PC-3 (cell line): ENCODE data around the gene RAB4A. TPM values are rescaled to one million over a fixed set of nuclear protein-coding genes. Genes with fewer than 3 reads are reported as not detected.
A peak's percentile ranks its signal among the peaks of the same experiment; 100 is the strongest.

ENCODE experiments used
- ATAC-seq: fragments of 200-7000 bp; cut with Tn5 transposase; 2 replicates; pipeline ENCODE4 v1.9.1; 2020; ENCODE audit warnings: mild to moderate bottlenecking, moderate library complexity
- BruUV-seq: library from RNA; stranded (reverse); fragments of 400-500 nt; replicated peaks from 2 replicates; lab custom pipeline; 2021; lab: Mats Ljungman, UMichigan
- CTCF ChIA-PET: fragments of 300-600 bp; sonication (Branson Sonifier 250); formaldehyde crosslinking; loops from one replicate; lab custom pipeline; 2022; ENCODE audit warnings: antibody characterized with exemption; lab: Charles Lee
- POLR2A ChIA-PET: fragments of 300-600 bp; sonication (Branson Sonifier 250); formaldehyde crosslinking; loops from one replicate; lab custom pipeline; 2022; ENCODE audit warnings: antibody characterized with exemption; ENCODE audit not compliant: unreplicated experiment; lab: Charles Lee
- DNase-seq: peaks from one replicate; pipeline ENCODE4 v3.0.0-alpha.2; 2015
- H2AFZ ChIP-seq: fragments of 300-600 bp; sonication (generic); 2 replicates; pipeline ENCODE4 v1.6.0; 2016; ENCODE audit warnings: antibody characterized with exemption, low read length
- H3F3A ChIP-seq: fragments of 300-600 bp; sonication (generic); one replicate; pipeline ENCODE4 v1.6.0; 2017; ENCODE audit warnings: antibody characterized with exemption, low read length, control low read depth, mild to moderate bottlenecking; ENCODE audit not compliant: unreplicated experiment
- H3K27ac ChIP-seq: fragments of 300-600 bp; sonication (generic); 2 replicates; pipeline ENCODE4 v1.5.1; 2016; ENCODE audit warnings: mild to moderate bottlenecking, low read length
- H3K27me3 ChIP-seq: fragments of 300-600 bp; sonication (generic); 2 replicates; pipeline ENCODE4 v1.6.1; 2016; ENCODE audit warnings: low read length, mixed read lengths
- H3K36me3 ChIP-seq: fragments of 300-600 bp; sonication (generic); 2 replicates; pipeline ENCODE4 v1.6.1; 2016; ENCODE audit warnings: low read depth, mixed run types, low read length, mixed read lengths
- H3K4me1 ChIP-seq: fragments of 300-600 bp; sonication (generic); 2 replicates; pipeline ENCODE4 v1.5.1; 2016; ENCODE audit warnings: low read length; ENCODE audit not compliant: insufficient read depth
- H3K4me2 ChIP-seq: fragments of 300-600 bp; sonication (generic); 2 replicates; pipeline ENCODE4 v1.6.0; 2016; ENCODE audit warnings: low read length
- H3K4me3 ChIP-seq: fragments of 300-600 bp; sonication (generic); 2 replicates; pipeline ENCODE4 v1.5.1; 2016; ENCODE audit warnings: mild to moderate bottlenecking, low read length, mixed read lengths
- H3K79me2 ChIP-seq: fragments of 300-600 bp; sonication (generic); 2 replicates; pipeline ENCODE4 v1.6.1; 2017; ENCODE audit warnings: low read length, mixed read lengths
- H3K9ac ChIP-seq: fragments of 300-600 bp; sonication (generic); 2 replicates; pipeline ENCODE4 v1.6.0; 2016; ENCODE audit warnings: mild to moderate bottlenecking, low read length
- H3K9me2 ChIP-seq: fragments of 300-600 bp; sonication (generic); replicated peaks from 2 replicates; pipeline ENCODE4 v1.6.1; 2016; ENCODE audit warnings: mixed run types, low read length, mixed read lengths
- H3K9me3 ChIP-seq: fragments of 300-600 bp; sonication (generic); 2 replicates; pipeline ENCODE4 v1.6.1; 2016; ENCODE audit warnings: low read length, mixed read lengths
- H4K20me1 ChIP-seq: fragments of 300-600 bp; sonication (generic); 2 replicates; pipeline ENCODE4 v1.6.1; 2016; ENCODE audit warnings: low read length, mixed read lengths
- CTCF ChIP-seq: fragments of 300-600 bp; sonication (generic); conservative IDR thresholded peaks from 2 replicates; pipeline ENCODE4 v1.5.1; 2017; ENCODE audit warnings: antibody characterized with exemption, low read depth, mild to moderate bottlenecking, low read length
- EZH2 ChIP-seq: fragments of 300-600 bp; sonication (generic); IDR thresholded peaks from one replicate; pipeline ENCODE4 v1.6.1; 2017; ENCODE audit warnings: antibody characterized with exemption, mild to moderate bottlenecking, low read length; ENCODE audit not compliant: unreplicated experiment
- EZH2phosphoT487 ChIP-seq: fragments of 300-600 bp; sonication (generic); IDR thresholded peaks from 2 replicates; pipeline ENCODE4 v1.6.1; 2018; ENCODE audit warnings: mild to moderate bottlenecking, antibody characterized with exemption, low read length, borderline replicate concordance
- intact Hi-C: fragments of 100-400 bp; cut with micrococcal nuclease; formaldehyde crosslinking; loops from 2 replicates; pipeline ENCODE4 v1.9.0; 2023
- total RNA-seq: library from RNA; depleted of rRNA; stranded (reverse); fragments of >200 nt; gene quantifications from 2 replicates; pipeline ENCODE4 v1.2.3, GENCODE V29; 2014

The RAB4A gene
- total RNA-seq, 1 experiment from 2014 or later: 67.0 TPM

GRCh38 chr1:229336345-229336744 lies 65.4 kb downstream of the RAB4A start:
- Histone ChIP-seq H3K4me3 (no peak overlapping the region), H3K36me3 (no peaks in the 10 kb centered on the region), H3K9ac (no peak overlapping the region), H3K9me2 (no peaks in the 10 kb centered on the region), H4K20me1 (no peaks in the 10 kb centered on the region), H3K4me2 (no peak overlapping the region), H3K9me3 (no peaks in the 10 kb centered on the region), H3K4me1 (peaks cover 17% of the 10 kb centered on the region), H3K27ac (no peak overlapping the region), H2AFZ (no peak overlapping the region), H3F3A (no peaks in the 10 kb centered on the region), H3K27me3 (no peaks in the 10 kb centered on the region), H3K79me2 (peaks cover 61% of the 10 kb centered on the region)
- intact Hi-C loops: loop anchor here (2.0 kb wide), 1 partner anchor 216 kb away; no protein-coding TSS in a partner anchor
- POLR2A ChIA-PET: no interaction called here
- BruUV-seq: no TSS peak
- DNase-seq (no peak), ATAC-seq (no peak)
- TF ChIP-seq EZH2: no peak
- TF ChIP-seq EZH2phosphoT487: no peak
- no peak for TF ChIP-seq CTCF
- CTCF ChIA-PET: no interaction called here

GRCh38 chr1:229339086-229339485 lies 68.2 kb downstream of the RAB4A start:
- DNase-seq (no peak), ATAC-seq (no peak)
- Histone ChIP-seq H4K20me1 (no peaks in the 10 kb centered on the region), H3K9me2 (no peaks in the 10 kb centered on the region), H3F3A (no peaks in the 10 kb centered on the region), H3K4me2 (peak overlapping the region; percentile 97), H2AFZ (no peak overlapping the region), H3K27ac (no peak overlapping the region), H3K36me3 (no peaks in the 10 kb centered on the region), H3K4me1 (peaks cover 23% of the 10 kb centered on the region), H3K9ac (no peak overlapping the region), H3K9me3 (no peaks in the 10 kb centered on the region), H3K79me2 (peaks cover 66% of the 10 kb centered on the region), H3K4me3 (no peak overlapping the region), H3K27me3 (no peaks in the 10 kb centered on the region)
- TF ChIP-seq EZH2phosphoT487 (no peak), CTCF (no peak), EZH2 (no peak)
- ChIA-PET CTCF (no interaction called here), POLR2A (no interaction called here)
- intact Hi-C loops: no loop called here
- no TSS peak for BruUV-seq

- Histone ChIP-seq H4K20me1 (no peaks in the 10 kb centered on the region), H3K79me2 (peaks cover 66% of the 10 kb centered on the region), H3K4me2 (peak overlapping the region; percentile 97), H3K4me1 (peaks cover 23% of the 10 kb centered on the region), H2AFZ (no peak overlapping the region), H3K9me3 (no peaks in the 10 kb centered on the region), H3K9me2 (no peaks in the 10 kb centered on the region), H3K27me3 (no peaks in the 10 kb centered on the region), H3K36me3 (no peaks in the 10 kb centered on the region), H3K9ac (no peak overlapping the region), H3F3A (no peaks in the 10 kb centered on the region), H3K27ac (no peak overlapping the region), H3K4me3 (no peak overlapping the region)
- POLR2A ChIA-PET: no interaction called here
- ATAC-seq (no peak), DNase-seq (peak; percentile 26)
- no TSS peak for BruUV-seq
- CTCF ChIA-PET: no interaction called here
- intact Hi-C loops: no loop called here
- no peak for TF ChIP-seq CTCF
Measured at GRCh38 chr1:229339520-229339919, 68.6 kb downstream of the RAB4A start.
